Measurements from ENCODE around the gene FOXE1.

DNA sequence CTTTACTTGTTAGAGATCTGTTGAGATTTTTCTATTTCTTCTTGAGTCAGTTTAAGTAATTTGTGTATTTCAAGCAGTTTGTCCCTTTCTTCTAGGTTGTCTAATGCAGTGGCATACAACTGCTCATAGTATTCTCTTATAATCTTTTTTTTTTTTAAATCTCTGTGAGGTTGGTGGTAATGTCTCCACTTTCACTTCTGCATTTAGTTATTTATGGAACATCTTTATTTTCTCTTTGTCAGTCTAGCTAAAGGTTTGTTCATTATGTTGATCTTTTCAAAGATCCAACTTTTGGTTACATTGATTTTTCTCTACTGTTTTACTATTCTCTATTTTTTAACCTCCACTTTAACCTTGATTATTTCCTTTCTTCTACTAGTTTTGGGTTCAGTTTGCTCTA is 13.8 kb downstream of the FOXE1 start:
- TF ChIP-seq, protein P1, sequence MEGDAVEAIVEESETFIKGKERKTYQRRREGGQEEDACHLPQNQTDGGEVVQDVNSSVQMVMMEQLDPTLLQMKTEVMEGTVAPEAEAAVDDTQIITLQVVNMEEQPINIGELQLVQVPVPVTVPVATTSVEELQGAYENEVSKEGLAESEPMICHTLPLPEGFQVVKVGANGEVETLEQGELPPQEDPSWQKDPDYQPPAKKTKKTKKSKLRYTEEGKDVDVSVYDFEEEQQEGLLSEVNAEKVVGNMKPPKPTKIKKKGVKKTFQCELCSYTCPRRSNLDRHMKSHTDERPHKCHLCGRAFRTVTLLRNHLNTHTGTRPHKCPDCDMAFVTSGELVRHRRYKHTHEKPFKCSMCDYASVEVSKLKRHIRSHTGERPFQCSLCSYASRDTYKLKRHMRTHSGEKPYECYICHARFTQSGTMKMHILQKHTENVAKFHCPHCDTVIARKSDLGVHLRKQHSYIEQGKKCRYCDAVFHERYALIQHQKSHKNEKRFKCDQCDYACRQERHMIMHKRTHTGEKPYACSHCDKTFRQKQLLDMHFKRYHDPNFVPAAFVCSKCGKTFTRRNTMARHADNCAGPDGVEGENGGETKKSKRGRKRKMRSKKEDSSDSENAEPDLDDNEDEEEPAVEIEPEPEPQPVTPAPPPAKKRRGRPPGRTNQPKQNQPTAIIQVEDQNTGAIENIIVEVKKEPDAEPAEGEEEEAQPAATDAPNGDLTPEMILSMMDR (IDR thresholded peaks at IDR 0.05), result no peak
- no peak for TF ChIP-seq POLR2A (IDR thresholded peaks at IDR 0.05)
- no peak for TF ChIP-seq EP300 (IDR thresholded peaks at IDR 0.05)

Data from stomach (tissue), 4 donors.